ENCODE data around the gene AUTS2.

The AUTS2 gene

GRCh38 chr7:70786076-70786475 lies 1187.8 kb downstream of the AUTS2 start:
- no peaks in the 10 kb centered on the region for H3F3A ChIP-seq (ENCODE audit: insufficient read depth, low read length)
- TF ChIP-seq EZH2 (IDR thresholded peaks at IDR 0.05; ENCODE audit: borderline replicate concordance, low read length) (no peak), CTCF (IDR thresholded peaks at IDR 0.05; ENCODE audit: low read length) (no peak)
- no peak overlapping the region for H2AFZ ChIP-seq (ENCODE audit: low read length)
- H3K4me2 ChIP-seq (ENCODE audit: low read length) = no peak overlapping the region
- no peaks in the 10 kb centered on the region for H4K20me1 ChIP-seq (ENCODE audit: insufficient read depth, low read length)
- no peak overlapping the region for H3K27ac ChIP-seq (ENCODE audit: low read depth, low read length, poor library complexity, severe bottlenecking)
- no peak overlapping the region for H3K4me3 ChIP-seq (ENCODE audit: low read depth, low read length, poor library complexity, severe bottlenecking)
- no peaks in the 10 kb centered on the region for H3K9me3 ChIP-seq (ENCODE audit: low read length)
- H3K36me3 ChIP-seq (ENCODE audit: insufficient read depth, low read length) = peaks cover 92% of the 10 kb centered on the region
- no peaks in the 10 kb centered on the region for H3K4me1 ChIP-seq (ENCODE audit: insufficient read depth, low read length, severe bottlenecking)
- H3K9ac ChIP-seq (ENCODE audit: low read length) = no peak overlapping the region
- H3K9me2 ChIP-seq (ENCODE audit: low read depth, low read length) = no peaks in the 10 kb centered on the region
- H3K79me2 ChIP-seq (ENCODE audit: insufficient read depth, low read length) = no peaks in the 10 kb centered on the region
- H3K27me3 ChIP-seq (ENCODE audit: insufficient read depth, low read length) = no peaks in the 10 kb centered on the region

GRCh38 chr7:70787286-70787685 lies 1189.0 kb downstream of the AUTS2 start:
- Histone ChIP-seq H3K79me2 (ENCODE audit: insufficient read depth, low read length) (no peaks in the 10 kb centered on the region), H4K20me1 (ENCODE audit: insufficient read depth, low read length) (no peaks in the 10 kb centered on the region), H3K4me2 (ENCODE audit: low read length) (no peak overlapping the region), H3K9me2 (ENCODE audit: low read depth, low read length) (no peaks in the 10 kb centered on the region), H3K27ac (ENCODE audit: low read depth, low read length, poor library complexity, severe bottlenecking) (no peak overlapping the region), H2AFZ (ENCODE audit: low read length) (no peak overlapping the region), H3K27me3 (ENCODE audit: insufficient read depth, low read length) (no peaks in the 10 kb centered on the region), H3K4me1 (ENCODE audit: insufficient read depth, low read length, severe bottlenecking) (no peaks in the 10 kb centered on the region), H3F3A (ENCODE audit: insufficient read depth, low read length) (no peaks in the 10 kb centered on the region), H3K9ac (ENCODE audit: low read length) (no peak overlapping the region), H3K9me3 (ENCODE audit: low read length) (no peaks in the 10 kb centered on the region), H3K4me3 (ENCODE audit: low read depth, low read length, poor library complexity, severe bottlenecking) (no peak overlapping the region), H3K36me3 (ENCODE audit: insufficient read depth, low read length) (peaks cover 90% of the 10 kb centered on the region)
- no peak for TF ChIP-seq EZH2 (IDR thresholded peaks at IDR 0.05; ENCODE audit: borderline replicate concordance, low read length)

GRCh38 chr7:70787771-70788170 lies 1189.5 kb downstream of the AUTS2 start:
- H3K27ac ChIP-seq (ENCODE audit: low read depth, low read length, poor library complexity, severe bottlenecking) = no peak overlapping the region

More at GRCh38 chr7:70787771-70788170, 1189.5 kb downstream of the AUTS2 start:
- Histone ChIP-seq H2AFZ (ENCODE audit: low read length) (no peak overlapping the region), H3K36me3 (ENCODE audit: insufficient read depth, low read length) (peaks cover 85% of the 10 kb centered on the region), H3K4me3 (ENCODE audit: low read depth, low read length, poor library complexity, severe bottlenecking) (no peak overlapping the region), H3K9ac (ENCODE audit: low read length) (no peak overlapping the region), H3F3A (ENCODE audit: insufficient read depth, low read length) (no peaks in the 10 kb centered on the region), H3K9me2 (ENCODE audit: low read depth, low read length) (no peaks in the 10 kb centered on the region), H3K27me3 (ENCODE audit: insufficient read depth, low read length) (no peaks in the 10 kb centered on the region), H3K4me1 (ENCODE audit: insufficient read depth, low read length, severe bottlenecking) (no peaks in the 10 kb centered on the region), H3K9me3 (ENCODE audit: low read length) (no peaks in the 10 kb centered on the region), H3K79me2 (ENCODE audit: insufficient read depth, low read length) (no peaks in the 10 kb centered on the region), H4K20me1 (ENCODE audit: insufficient read depth, low read length) (no peaks in the 10 kb centered on the region), H3K4me2 (ENCODE audit: low read length) (no peak overlapping the region)
- TF ChIP-seq EZH2 (IDR thresholded peaks at IDR 0.05; ENCODE audit: borderline replicate concordance, low read length) = no peak
- no peak for TF ChIP-seq CTCF (IDR thresholded peaks at IDR 0.05; ENCODE audit: low read length)

Data from OCI-LY1 (cell line).